NCI-H1105 (cell line): Measurements from ENCODE around the gene HNF1A.
A peak's percentile ranks its signal among the peaks of the same experiment; 100 is the strongest.

Experiments
- DNase-seq: peaks from one replicate; lab custom pipeline; 2025; lab: John Stamatoyannopoulos, UW

HNF1A gene

GRCh38 chr12:120959111-120959878 is 19.0 kb upstream of the HNF1A start:
- DNase-seq = no peak

- DNase-seq = no peak
Measured at GRCh38 chr12:120960657-120961056, 17.7 kb upstream of the HNF1A start.

GRCh38 chr12:120961604-120962531 is 16.5 kb upstream of the HNF1A start:
- no peak for DNase-seq

- DNase-seq = no peak
Measured at GRCh38 chr12:120962532-120963020, 15.8 kb upstream of the HNF1A start.

- no peak for DNase-seq
Measured at GRCh38 chr12:120964298-120964697, 14.0 kb upstream of the HNF1A start.

GRCh38 chr12:120965534-120966091 is 12.7 kb upstream of the HNF1A start:
- DNase-seq = no peak

- no peak for DNase-seq
Measured at GRCh38 chr12:120970310-120970709, 8.0 kb upstream of the HNF1A start.

- DNase-seq = peak; percentile 25
Measured at GRCh38 chr12:120971299-120972180, 6.8 kb upstream of the HNF1A start.

- DNase-seq = no peak
Measured at GRCh38 chr12:120972870-120973543, 5.3 kb upstream of the HNF1A start.

GRCh38 chr12:120977531-120978295 is 630 bp upstream of the HNF1A start:
- no peak for DNase-seq

GRCh38 chr12:120979220-120979861 is 998 bp downstream of the HNF1A start:
- no peak for DNase-seq

GRCh38 chr12:120979862-120980696 is 1.7 kb downstream of the HNF1A start:
- DNase-seq = no peak

- no peak for DNase-seq
Measured at GRCh38 chr12:120980800-120981368, 2.5 kb downstream of the HNF1A start.

- DNase-seq = no peak
Measured at GRCh38 chr12:120981407-120981941, 3.1 kb downstream of the HNF1A start.

- DNase-seq = no peak
Measured at GRCh38 chr12:120982659-120983058, 4.3 kb downstream of the HNF1A start.

GRCh38 chr12:120983759-120984158 is 5.4 kb downstream of the HNF1A start:
- no peak for DNase-seq

GRCh38 chr12:120984351-120984898 is 6.1 kb downstream of the HNF1A start:
- DNase-seq = no peak

GRCh38 chr12:120988234-120988633 is 9.9 kb downstream of the HNF1A start:
- DNase-seq = no peak
